ENCODE data around the gene MKNK2. TPM values are rescaled to one million over a fixed set of nuclear protein-coding genes. Genes with fewer than 3 reads are reported as not detected.

The MKNK2 gene
- total RNA-seq, 3 donors from 2014 or later = 94.7 to 170 (median 97.0) TPM

DNA sequence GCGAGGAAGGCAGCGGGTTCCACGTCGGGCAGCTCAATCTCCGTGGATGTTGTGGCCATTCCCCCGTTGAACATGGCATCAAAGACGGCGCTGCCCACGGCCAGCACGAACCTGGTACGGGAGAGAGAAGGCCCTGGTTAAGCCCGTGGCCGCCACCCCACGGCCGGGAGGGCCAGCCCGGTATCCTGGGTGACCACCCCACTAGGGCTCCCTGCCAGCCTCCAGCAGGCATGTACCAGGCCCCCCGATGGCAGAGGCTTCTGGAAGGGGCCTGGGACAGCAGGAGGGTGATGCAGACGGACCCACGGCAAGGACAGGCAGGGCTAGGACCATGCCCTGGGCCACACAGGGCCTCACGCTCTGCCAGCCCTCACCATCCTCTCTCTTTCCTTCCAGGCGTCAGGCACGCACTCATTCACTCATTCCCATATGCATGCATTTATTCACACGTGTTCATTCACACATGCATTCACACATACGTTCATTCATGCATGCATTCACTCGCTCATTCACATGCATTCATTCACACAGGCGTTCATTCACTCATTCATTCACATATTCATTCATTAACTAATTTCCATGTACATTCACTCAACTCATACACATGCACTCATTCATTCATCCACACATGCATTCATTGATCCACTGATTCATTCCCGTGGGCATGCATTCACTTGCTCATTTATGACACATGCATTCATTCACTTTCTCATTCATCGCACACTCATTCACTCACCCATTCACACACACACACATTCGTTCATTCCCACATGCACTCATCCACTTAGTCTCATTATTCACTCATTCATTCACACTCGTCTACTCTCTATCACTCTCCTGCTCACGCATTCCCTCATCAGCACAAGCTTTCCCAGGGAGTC is 53.5 kb downstream of the MKNK2 start:
- H3K9me3 ChIP-seq = no peaks in the 10 kb centered on the region
- H3K36me3 ChIP-seq = no peaks in the 10 kb centered on the region
- H3K4me3 ChIP-seq = no peak overlapping the region
- no peak for DNase-seq (ENCODE audit: low spot score in 2 of 2)
- intact Hi-C loops (cut with DNase I; ENCODE audit: low total_unique reads) = no loop called here
- H3K27ac ChIP-seq = no peak overlapping the region
- no peaks in the 10 kb centered on the region for H3K27me3 ChIP-seq
- H3K4me1 ChIP-seq = no peaks in the 10 kb centered on the region
- TF ChIP-seq, protein P1, sequence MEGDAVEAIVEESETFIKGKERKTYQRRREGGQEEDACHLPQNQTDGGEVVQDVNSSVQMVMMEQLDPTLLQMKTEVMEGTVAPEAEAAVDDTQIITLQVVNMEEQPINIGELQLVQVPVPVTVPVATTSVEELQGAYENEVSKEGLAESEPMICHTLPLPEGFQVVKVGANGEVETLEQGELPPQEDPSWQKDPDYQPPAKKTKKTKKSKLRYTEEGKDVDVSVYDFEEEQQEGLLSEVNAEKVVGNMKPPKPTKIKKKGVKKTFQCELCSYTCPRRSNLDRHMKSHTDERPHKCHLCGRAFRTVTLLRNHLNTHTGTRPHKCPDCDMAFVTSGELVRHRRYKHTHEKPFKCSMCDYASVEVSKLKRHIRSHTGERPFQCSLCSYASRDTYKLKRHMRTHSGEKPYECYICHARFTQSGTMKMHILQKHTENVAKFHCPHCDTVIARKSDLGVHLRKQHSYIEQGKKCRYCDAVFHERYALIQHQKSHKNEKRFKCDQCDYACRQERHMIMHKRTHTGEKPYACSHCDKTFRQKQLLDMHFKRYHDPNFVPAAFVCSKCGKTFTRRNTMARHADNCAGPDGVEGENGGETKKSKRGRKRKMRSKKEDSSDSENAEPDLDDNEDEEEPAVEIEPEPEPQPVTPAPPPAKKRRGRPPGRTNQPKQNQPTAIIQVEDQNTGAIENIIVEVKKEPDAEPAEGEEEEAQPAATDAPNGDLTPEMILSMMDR (IDR thresholded peaks at IDR 0.05) = no peak
- no peak for TF ChIP-seq POLR2AphosphoS5 (IDR thresholded peaks at IDR 0.05)
- no peak for TF ChIP-seq POLR2A (IDR thresholded peaks at IDR 0.05)

DNA sequence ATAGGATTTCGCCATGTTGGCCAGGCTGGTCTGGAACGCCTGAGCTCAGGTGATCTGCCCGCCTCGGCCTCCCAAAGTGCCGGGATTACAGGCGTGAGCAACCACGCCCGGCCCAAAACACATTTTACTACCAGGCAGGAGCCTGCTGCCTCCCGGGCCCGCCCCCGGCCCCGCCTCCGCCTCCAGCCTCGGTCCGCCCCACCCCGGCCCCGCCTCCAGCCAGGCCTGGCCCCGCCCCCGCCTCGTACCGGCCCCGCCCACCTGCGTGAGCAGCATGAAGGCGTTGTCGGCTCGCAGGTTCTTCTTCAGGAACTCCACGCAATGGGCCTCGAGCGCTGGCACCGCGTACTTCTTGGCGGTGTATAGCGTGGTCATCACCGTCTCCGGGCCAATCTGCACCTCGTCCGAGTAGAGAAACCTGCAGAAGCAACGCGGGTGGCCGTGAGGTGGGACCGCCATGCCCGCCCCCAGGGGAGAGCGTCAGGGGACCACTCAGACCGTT is 58.2 kb downstream of the MKNK2 start:
- Histone ChIP-seq H3K27me3 (no peaks in the 10 kb centered on the region), H3K9me3 (no peaks in the 10 kb centered on the region), H3K27ac (no peak overlapping the region), H3K4me1 (no peaks in the 10 kb centered on the region), H3K4me3 (no peak overlapping the region), H3K36me3 (peaks cover 8% of the 10 kb centered on the region)
- intact Hi-C loops (cut with DNase I; ENCODE audit: low total_unique reads) = no loop called here
- DNase-seq (ENCODE audit: low spot score in 2 of 2) = no peak
- TF ChIP-seq, protein P1 (IDR thresholded peaks at IDR 0.05) = no peak
- TF ChIP-seq POLR2AphosphoS5 (IDR thresholded peaks at IDR 0.05) (no peak), POLR2A (IDR thresholded peaks at IDR 0.05) (no peak)

DNA sequence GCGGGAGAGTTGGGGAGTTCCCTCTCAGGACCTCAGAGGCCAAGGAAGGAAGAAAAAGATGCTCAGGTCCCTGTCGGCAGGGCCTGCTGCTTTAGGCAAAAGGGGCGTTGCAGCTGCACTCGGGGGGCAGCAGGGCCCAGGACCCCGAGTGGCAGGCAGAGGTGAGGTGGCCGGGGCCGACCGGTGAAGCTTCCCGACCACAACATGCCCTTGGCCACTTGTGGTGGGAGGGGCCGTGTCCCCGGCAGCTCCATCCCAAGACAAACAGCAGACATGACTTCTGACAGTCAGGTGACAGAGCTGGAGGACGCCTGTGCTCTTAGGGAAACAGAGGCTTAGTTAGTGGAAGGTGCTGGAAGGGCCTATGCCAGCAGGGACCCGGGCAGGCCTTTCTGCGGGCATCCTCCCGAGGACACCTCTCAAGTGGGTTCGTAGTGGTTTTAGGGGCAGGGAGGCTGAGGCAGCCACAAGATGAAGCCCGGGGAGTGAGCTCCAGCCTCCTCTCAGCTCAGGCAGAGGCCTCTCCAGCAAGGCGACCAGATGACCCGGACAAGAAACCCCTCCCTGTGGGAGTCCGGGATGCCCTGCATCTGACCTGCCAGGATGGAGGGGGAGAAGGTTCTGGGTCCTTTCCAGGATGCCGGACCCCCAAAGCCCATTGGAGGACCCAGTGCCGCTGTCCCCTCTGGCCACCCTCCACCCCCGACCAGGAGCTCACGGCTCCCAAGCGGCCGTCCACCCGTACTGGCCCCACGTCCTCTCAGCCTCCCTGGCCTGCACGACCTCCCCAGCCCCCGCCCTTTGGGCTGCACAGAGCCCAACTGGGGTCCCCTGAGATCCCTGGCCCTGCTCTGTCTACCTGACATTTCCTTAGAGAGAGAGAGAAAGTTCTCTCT is 59.8 kb downstream of the MKNK2 start:
- Histone ChIP-seq H3K4me3 (no peak overlapping the region), H3K36me3 (peaks cover 8% of the 10 kb centered on the region), H3K4me1 (no peaks in the 10 kb centered on the region), H3K9me3 (no peaks in the 10 kb centered on the region), H3K27me3 (no peaks in the 10 kb centered on the region), H3K27ac (no peak overlapping the region)
- intact Hi-C loops (cut with DNase I; ENCODE audit: low total_unique reads) = no loop called here
- TF ChIP-seq POLR2A (IDR thresholded peaks at IDR 0.05) = no peak
- no peak for DNase-seq (ENCODE audit: low spot score in 2 of 2)

GRCh38 chr19:1990230-1991017 is 60.6 kb downstream of the MKNK2 start:
- H3K27me3 ChIP-seq = no peaks in the 10 kb centered on the region
- H3K36me3 ChIP-seq = peaks cover 8% of the 10 kb centered on the region
- TF ChIP-seq, protein P1 (IDR thresholded peaks at IDR 0.05) = no peak
- TF ChIP-seq POLR2A (IDR thresholded peaks at IDR 0.05) = no peak
- TF ChIP-seq POLR2AphosphoS5 (IDR thresholded peaks at IDR 0.05) = no peak
- no peaks in the 10 kb centered on the region for H3K9me3 ChIP-seq
- intact Hi-C loops (cut with DNase I; ENCODE audit: low total_unique reads) = no loop called here
- no peak for DNase-seq (ENCODE audit: low spot score in 2 of 2)
- H3K27ac ChIP-seq = no peak overlapping the region
- no peak overlapping the region for H3K4me3 ChIP-seq
- no peaks in the 10 kb centered on the region for H3K4me1 ChIP-seq

All from breast epithelium (tissue), 4 donors.